C4-2B (cell line): ENCODE data around the gene TRAF2.

Experiments
- CTCF ChIP-seq: fragments of 450-650 bp; conservative IDR thresholded peaks from 2 replicates; pipeline ENCODE4 v1.5.1; 2017; ENCODE audit warnings: mild to moderate bottlenecking
- ZFX ChIP-seq: fragments of 450-650 bp; IDR thresholded peaks from 2 replicates; pipeline ENCODE4 v1.6.1; 2017

- no peak for TF ChIP-seq CTCF
- no peak for TF ChIP-seq ZFX
These were observed 11.2 kb upstream of the TRAF2 start for GRCh38 chr9:136875155-136875554.
